HG03558 (cell line): Measurements from ENCODE around the gene NIPBL.
"Not testable (repeated sequence)": the region's sequence is repeated elsewhere in the genome, so short reads cannot be mapped to it uniquely, and the experiment has no call there.

Source experiments
- ATAC-seq: cut with Tn5 transposase; IDR thresholded peaks from one replicate; pipeline ENCODE4 v1.9.1; 2021; ENCODE audit warnings: moderate number of reproducible peaks; ENCODE audit not compliant: unreplicated experiment; ENCODE audit errors: extremely low read depth

NIPBL gene

GRCh38 chr5:37077146-37077545, 200.6 kb downstream of the NIPBL start:
- ATAC-seq = no peak

- ATAC-seq = no peak
Measured at GRCh38 chr5:37080697-37081096, 204.1 kb downstream of the NIPBL start.

GRCh38 chr5:37082977-37083376, 206.4 kb downstream of the NIPBL start:
- ATAC-seq = not testable (repeated sequence)

GRCh38 chr5:37086026-37086425, 209.5 kb downstream of the NIPBL start:
- ATAC-seq = not testable (repeated sequence)

- no peak for ATAC-seq
Measured at GRCh38 chr5:37086466-37087173, 210.1 kb downstream of the NIPBL start.

DNA sequence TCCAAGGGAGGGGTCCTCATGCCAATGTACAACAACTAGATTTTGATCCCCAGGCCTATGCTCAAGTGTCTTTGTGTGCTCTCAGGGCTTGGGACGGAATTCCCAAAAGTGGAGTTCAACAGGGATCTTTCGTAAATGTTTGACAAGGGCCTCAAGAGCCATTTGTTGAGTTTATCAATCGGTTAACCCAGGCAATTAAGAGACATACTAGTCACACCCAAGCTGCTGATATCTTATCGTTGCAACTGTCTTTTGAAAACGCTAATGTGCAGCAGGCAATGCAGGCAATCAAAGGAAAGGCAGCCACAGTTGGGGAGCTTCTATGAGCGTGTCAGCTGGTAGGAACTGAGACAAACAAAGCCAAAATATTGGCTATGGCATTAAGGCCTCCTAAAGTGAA, 211.4 kb downstream of the NIPBL start:
- no peak for ATAC-seq

- no peak for ATAC-seq
Measured at GRCh38 chr5:37090123-37090726, 213.7 kb downstream of the NIPBL start.

- ATAC-seq = no peak
Measured at GRCh38 chr5:37090781-37091180, 214.2 kb downstream of the NIPBL start.

DNA sequence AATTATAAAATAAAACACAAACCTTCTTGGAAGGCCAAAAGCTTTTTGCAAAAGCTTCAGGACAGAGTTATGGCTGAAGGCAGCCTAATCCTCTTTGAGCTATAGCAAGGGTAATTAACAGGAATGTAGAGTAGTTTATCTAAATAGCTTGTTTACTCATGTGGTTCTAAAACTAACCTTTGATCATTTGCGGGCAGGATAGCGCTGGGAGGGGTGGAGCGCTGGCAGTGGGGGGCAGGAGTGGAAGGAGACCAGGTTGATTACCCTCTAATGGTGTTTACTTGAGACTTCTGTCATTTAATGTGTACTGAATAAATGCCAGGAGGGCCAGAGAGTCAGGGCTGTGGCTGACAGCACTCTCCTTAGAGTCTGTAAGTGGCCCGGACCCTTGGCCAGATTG, 217.2 kb downstream of the NIPBL start:
- ATAC-seq = not testable (repeated sequence)

DNA sequence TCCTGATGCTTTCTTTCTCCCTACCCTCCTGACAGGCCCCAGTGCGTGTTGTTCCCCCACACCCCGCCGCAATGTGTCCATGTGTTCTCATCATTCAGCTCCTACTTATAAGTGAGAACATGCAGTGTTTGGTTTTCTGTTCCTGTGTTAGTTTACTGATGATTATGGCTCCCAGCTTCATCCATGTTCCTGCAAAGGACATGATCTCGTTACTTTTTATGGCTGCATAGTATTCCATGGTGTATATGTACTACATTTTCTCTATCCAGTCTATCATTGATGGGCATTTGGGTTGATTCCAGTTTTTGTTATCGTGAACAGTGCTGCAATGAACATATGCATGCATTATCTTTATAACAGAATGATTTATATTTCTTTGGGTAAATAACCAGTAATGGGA, 222.7 kb downstream of the NIPBL start:
- not testable (repeated sequence) for ATAC-seq

DNA sequence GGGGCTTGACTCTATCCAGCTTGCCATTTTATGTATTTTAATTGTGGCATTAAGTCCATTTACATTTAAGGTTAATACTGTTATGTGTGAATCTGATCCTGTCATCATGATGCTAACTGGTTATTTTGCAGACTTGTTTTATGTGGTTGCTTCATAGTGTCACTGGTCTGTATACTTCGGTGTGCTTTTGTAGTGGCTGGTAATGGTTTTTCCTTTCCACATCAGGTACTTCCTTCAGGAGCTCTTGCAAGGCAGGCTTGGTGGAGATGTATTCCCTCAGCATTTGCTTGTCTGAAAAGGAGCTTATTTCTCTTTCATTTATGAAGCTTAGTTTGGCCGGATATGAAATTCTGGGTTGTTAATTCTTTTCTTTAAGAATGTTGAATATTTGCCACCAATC, 226.7 kb downstream of the NIPBL start:
- ATAC-seq = no peak

- no peak for ATAC-seq
Measured at GRCh38 chr5:37109338-37109737, 232.8 kb downstream of the NIPBL start.

DNA sequence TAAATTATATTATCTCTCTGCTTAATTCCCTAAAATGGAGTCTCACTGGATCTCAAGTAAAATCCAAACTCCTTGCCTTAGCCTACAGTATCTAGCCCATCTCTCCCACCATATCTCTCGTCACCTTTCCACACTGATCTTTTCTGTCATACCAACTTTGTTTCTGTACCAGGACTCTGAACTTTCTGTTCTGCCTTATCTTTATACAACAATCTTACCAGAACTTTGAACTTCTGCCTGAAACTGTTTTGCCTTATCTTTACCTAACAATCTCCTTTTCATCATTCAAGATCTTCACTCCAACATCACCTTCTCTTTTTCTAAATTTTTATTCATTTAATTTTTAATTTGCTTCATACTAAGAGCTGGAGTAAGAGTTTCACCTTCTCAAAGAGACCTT, 233.6 kb downstream of the NIPBL start:
- ATAC-seq = no peak

GRCh38 chr5:37111426-37112382, 235.1 kb downstream of the NIPBL start:
- peak; percentile 81 for ATAC-seq

- no peak for ATAC-seq
Measured at GRCh38 chr5:37112383-37112991, 235.9 kb downstream of the NIPBL start.
